Activated naive CD4-positive, alpha-beta T cell treated with Interleukin-2 at 50 U/mL for 16 hours (primary cell): ENCODE results near the gene TANC1.

Experiments used
- DNase-seq: peaks from one replicate; pipeline ENCODE4 v3.0.0-alpha.2; 2020

The TANC1 gene

DNA sequence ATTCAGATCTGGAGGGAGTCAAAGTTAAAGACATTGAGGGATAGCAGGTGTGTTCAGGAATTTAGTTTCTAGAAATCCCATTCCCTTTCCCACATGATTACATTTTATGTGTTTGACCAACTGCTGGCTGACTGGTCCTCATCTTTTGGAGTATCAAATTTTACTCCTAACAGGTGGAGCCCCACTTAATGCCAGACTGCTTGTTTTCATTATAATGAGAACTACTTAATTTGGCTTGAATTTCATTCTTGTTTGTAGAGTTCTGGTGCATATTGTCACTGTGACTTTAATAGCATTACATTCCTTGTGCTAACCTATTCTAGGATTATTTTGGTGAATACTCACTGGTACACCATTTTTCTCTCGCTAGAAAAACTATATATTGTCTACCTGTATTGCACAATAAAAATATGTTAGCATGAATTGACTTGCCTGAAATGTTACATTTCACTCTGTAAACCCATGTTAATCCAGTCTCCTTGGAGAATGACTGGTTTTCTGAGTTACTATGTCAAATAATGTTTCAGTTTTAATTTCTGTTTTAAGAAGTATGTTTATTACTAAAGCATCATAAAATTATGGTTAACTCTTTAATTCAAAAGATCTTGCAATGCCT is 98.2 kb downstream of the TANC1 start:
- DNase-seq, result no peak

DNA sequence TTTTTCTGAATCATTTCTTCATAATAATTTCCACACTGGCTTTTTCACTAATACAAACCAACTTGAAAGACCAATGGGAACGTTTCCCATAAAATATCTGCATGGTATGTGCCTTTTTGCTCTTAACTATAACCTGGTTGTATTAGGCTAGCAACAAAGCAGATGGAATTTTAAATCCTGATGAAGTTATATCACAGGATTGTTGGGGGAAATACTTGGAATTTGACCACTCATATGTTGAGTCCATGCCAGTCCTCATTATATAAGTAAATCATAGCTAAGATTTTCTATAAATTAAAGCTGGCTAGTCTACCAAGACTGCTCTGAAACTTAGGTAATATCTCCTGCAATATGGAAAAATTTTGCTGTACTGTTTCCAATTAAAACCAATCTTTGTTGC is 99.5 kb downstream of the TANC1 start:
- DNase-seq, result no peak

DNA sequence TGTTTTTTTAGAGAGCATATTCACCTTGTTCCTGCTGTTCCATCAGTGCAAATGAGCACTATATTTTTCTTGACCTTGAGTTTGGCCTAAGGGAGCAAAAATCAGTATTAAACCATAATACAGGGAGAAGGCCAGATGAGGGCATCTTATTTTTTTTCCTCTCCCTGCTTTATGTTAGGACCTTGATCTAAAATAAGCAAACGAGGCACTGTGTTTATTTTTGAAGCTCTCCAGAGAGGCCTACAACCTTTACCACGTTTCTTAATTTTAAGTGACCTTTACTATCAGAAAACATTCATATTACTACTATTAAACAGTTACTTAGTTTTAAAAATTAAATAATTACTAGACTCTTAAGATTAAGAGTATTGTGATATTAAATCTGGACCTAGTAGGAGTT is 100.8 kb downstream of the TANC1 start:
- DNase-seq, result no peak

DNA sequence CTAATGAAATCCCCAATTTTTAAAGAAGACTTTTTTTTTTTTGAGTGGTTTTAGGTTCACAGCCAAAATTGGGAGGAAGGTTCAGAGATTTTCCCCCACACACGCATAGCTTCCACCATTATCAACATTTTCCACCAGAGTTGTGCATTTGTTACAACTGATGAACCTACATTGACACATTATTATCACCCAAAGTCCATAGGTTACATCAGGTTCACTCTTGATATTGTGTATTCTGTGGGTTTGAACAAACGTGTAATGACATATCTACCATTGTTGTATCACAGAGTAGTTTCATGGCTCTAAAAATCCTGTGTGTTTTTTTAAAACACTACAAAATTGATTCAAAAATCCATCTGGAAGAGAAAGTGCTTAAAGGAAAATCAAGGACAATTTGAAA is 101.8 kb downstream of the TANC1 start:
- DNase-seq, result no peak

DNA sequence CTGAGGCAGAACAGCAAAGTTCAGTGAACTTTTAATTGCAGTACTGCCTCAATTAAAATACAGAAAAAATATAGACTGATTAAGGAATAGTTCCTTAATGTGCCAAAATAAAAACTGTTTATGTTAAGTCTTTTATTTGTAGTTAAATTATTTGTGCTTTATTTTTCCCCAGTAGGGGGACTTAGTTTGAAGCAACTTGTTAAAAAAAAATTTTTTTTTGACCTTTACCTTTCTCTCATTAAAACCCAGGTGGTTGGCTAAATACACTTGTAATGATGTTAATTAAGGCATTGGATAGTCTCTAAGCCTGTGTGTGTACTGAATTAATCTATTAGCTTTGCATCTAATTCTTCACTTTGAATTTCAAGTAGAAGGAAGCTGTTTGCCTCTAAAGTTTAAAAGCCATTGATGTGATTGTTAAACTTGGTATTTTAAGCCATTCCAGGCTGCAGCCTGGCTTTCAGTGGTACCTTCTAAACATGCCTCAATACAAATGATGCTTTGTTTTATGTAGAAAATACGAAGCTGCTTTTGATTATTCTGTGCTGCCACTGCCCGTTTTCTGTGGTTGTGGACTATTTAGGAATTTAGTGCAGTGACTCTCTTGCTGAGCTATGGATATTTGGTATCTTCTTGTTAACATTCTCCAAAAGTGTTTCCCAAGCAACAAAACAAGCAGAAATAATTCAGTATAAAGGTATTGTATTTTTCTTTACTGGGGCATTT is 102.9 kb downstream of the TANC1 start:
- DNase-seq, result no peak

DNA sequence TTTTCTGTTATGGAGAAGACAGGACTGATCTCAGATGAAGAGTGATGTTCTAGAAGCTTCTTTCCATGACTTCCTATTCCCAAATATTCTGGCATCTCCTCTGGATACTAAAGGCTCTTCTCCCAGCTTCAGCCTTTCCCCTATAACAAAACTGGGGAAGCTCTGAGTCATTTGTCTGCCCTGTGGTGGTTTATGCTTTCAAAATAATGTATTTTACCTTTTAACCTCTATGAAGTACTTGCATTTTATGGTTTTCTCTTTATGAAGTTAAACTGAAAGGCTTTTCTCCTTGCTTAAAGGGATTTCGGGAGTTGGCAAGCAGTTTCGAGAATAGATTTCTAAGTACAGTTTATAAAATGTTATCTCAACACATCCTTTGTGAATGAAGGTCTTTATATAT is 104.4 kb downstream of the TANC1 start:
- no peak for DNase-seq

DNA sequence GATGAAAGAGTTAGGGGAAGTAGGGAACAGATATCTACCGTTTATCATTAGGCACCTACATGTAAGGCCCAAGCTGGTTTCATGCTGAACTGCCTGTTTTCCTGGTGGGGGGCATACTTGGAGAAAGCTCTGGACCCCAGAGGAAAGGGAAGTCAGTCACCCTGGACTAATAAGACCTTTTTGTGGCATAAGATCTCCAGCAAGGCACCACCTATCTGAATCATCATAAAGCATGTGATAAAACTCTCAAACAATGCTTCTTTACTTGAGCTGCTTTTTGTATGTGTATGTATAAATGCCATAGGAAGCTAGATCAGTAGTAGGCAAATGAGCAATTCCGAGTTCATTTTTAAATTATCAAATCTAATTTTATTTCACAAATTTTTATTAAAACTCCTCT is 104.8 kb downstream of the TANC1 start:
- no peak for DNase-seq

DNA sequence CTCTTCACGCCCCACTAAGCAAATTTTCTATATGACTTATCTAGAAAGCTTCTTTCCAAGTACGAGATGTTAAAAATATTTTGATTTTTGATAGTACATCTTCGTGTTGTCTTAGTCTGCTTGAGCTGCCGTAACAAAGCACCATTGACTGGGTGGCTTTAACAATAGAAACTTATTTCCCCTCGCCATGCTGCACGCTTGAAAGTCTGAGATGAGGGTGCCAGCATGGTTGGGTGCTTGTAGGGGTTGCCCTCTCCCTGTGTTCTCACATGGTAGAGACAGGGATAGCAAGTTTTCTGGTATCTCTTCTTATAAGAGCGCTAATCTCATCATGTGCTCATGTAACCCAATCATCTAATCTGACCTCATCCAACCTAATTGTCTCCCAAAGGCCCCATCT is 106.2 kb downstream of the TANC1 start:
- DNase-seq, result no peak

DNA sequence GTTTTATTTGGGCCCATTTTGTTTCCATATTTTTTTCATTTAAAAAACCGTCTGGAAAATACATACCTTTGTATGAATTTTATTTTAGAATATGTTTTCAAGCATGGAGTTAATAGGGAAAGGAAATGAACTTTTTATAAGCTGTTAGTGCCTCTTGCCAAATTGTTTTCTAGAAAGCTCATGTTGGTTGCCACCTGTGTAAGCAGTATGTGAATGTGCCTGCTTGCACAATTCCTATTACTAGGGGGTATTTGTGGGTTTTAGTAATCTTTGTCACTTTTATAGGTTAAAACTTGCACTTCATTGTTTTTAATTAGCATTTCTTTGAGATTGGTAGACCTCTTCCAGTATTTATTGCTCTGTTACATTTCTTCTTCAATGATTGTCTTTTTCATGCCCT is 107.3 kb downstream of the TANC1 start:
- no peak for DNase-seq

DNA sequence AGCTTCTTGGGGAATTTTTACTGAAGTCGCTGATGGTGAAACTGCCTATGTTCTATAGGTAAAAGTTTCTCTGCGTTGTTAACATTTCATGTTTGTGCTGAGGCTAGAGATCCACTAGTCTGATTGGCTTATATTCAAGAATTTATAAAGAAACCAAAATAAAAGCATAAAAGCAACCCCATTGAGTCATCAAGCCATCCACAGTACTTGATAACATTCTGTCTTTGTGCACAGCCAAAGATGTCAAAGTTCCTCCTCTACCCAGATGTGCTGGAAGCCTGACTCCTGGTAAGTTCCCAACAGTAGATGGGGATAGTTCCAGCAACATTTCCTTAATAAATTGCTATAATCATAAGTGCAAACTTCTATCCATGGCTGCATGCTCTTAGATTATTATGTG is 107.8 kb downstream of the TANC1 start:
- no peak for DNase-seq

DNA sequence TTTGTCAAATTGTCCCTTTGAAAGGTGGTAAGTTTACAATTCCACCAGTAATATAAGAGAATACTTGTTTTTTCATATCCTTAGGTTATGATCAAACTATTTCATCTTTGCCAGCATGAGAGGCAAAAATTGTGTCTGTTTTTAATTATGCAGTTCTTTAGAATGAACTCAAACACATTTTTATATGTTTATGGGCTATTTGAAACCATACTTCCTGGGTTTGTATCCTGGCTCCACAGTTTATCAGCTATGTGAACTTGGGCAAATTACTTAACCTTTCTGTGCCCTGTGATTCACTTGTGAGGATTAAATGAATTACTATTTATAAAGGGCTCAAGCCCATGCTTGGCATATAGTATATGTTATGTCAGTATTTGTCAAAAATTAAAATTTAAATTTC is 109.4 kb downstream of the TANC1 start:
- DNase-seq, result no peak

DNA sequence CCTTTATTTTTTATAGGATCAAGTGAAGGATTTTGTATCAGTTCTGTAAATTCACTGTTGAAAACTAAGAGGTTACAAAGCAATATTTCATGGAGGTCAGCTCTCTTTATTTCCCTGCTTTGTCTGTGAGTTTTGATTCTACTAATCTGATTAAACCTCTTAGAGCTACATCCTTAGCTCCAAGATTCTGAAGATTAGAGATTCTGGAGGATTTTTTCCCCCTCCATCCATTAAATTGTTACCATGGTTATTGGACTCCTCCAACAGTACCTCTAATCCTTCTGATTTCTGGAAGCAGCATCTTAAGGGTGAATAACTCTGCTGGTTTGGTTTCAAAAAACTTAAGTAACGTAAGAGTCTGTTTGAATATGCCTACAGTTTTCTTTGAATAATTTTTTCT is 110.0 kb downstream of the TANC1 start:
- DNase-seq, result no peak

DNA sequence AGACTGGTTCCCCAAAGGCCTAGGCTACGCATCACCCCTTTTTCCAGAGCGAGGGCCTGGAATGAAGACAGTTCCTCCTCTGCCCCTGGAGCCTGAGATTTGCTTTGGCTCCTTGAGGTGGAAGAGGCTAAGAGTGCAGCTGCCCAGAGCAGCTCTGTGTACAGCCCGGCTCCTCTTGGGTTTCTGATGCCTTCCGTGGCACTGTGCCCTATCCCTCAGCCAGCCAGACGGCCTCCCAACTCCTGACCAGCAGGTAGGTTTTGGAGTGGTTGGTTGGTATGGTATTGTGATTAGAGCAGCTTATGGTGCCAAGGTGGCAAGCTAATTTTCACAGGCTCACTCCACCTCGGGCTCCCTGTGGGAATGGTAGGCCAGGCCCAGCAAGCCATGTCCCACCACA is 112.2 kb downstream of the TANC1 start:
- DNase-seq, result no peak

DNA sequence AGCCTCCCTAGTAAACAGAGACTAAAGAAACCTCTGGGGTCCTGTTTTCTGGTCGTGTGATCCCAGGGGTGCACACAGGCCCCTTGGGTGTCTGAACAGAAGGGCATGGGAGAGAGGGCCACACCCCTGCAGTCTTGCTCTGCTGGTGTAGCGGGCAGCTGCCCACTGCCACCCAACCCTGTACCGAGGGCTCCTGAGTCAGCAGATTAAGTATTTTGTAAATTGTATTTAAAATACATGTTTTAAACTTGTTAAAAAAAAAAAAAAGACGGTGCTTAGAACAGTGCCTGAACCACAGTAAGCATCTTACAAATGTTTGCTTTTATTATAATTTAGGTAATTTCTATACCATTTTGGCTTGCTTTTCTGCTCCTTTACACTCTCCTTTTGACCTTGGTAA is 113.7 kb downstream of the TANC1 start:
- DNase-seq, result no peak

DNA sequence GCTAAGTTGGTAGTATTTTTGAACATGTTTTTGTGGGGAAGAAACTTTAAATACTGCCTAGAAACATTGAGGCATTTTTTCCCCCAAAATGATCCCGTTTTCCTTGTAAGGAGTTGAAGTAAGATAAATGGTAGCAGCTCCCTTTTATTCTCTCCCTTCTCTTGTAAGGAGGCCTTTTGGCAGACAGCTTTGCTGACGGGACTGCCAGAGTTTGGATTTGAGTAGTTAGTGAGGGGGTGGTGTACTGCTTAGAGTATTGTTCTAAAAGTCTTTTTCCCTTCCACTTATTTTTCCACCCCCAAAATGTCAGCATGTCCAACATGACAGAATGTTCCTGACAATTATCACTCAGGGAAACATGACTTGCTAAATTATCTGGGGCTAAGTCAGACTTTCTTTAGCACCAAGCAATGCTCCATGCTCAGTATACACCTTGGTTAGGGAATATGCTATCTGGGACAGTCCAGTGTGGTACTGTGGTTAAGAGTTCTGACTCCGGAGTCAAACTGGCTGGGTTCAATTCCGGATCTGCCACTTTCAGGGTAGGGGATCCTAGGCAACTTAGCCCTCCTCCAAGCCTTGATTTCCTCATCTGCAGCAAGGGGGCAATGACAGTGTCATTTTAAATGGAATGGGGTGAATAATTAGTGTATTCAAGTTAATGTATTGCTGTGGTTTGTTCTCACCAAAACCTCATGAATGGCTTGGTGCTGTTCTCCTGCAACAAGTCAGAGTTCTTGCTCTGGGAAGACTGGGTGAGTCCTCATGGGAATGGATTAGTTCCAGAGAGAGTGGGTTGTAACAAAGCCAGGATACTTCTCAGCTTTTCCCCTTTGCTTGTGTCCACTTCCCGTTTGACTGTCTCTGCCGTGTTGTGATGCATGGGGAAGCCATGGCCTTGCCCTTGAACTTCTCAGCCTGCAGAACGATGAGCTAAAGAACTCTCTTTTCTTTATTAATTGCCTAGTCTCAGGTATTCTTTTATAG is 116.2 kb downstream of the TANC1 start:
- no peak for DNase-seq

DNA sequence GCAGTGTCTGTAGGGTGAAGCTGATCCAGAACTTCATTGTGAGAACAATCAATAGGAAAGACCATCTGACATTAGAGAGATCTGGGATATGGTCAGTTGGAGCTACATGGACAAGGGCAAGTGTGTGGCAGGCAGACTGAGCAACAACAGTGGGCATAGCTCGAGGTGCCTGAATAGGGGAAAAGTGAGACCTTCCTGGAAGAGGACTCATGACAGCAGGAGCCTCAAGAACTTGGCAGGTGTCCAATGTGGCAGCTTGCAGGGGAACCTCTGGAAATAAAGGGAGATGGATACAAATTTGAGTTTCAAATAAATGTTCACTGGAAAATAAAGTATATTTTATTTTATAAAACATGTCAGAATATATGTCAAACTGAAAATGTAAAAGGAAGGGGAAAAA is 117.9 kb downstream of the TANC1 start:
- no peak for DNase-seq

DNA sequence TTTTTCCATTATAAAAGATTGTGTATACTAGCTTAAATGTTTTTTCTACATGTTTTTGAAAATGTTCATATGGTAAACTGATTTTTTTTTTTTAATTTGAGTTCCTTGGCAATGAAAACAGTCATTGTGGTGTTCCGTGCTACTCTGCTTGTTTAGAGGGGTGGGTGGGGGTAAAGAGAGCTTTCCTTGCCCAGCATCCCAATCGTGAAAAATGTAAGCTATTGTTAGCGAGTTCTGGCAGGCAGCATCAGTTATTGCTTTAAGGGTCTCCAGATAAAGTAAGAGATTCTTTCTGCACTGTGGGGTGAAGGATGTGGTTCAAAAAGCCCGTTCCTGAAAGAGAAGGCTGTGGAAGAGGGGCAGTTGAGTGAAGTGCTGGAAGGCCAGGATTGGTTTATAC is 118.4 kb downstream of the TANC1 start:
- no peak for DNase-seq

DNA sequence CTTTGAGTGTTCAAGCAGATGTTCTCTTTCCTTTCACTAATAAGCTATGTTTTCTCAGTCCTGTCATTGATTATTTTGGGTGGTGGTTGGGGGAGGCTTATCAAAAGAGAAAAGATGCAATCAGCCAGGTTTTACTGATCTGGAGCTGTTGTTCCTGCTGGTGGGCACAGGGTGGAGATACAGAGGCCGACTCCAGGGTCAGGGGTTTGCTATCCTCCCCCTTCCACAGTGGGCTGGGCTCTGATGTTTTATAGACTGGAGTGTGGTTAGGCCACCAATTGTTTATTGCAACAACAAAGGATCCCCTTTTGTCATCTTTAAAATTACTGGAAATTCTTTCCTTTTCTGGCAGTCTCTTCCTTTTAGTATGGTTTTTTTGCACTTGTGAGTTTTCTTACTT is 120.5 kb downstream of the TANC1 start:
- no peak for DNase-seq

DNA sequence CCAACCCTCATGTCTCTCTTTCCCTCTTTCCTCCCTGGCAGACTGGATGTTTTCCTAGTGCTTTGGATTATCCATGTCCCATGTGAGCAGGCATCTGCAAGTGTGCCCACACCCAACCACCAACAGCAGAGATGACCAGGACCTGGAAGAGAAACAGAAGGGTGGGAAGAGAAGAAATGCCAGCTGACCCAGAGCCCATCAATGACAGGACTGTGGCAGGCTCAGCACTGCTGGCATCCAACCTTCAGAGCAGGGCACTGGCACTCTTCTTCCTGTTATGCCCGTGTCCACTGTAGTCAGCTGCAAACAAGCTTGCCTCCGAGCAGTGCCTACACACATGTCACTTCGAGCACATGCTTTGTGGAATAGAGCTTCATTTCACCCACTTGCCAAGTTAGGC is 121.1 kb downstream of the TANC1 start:
- no peak for DNase-seq

DNA sequence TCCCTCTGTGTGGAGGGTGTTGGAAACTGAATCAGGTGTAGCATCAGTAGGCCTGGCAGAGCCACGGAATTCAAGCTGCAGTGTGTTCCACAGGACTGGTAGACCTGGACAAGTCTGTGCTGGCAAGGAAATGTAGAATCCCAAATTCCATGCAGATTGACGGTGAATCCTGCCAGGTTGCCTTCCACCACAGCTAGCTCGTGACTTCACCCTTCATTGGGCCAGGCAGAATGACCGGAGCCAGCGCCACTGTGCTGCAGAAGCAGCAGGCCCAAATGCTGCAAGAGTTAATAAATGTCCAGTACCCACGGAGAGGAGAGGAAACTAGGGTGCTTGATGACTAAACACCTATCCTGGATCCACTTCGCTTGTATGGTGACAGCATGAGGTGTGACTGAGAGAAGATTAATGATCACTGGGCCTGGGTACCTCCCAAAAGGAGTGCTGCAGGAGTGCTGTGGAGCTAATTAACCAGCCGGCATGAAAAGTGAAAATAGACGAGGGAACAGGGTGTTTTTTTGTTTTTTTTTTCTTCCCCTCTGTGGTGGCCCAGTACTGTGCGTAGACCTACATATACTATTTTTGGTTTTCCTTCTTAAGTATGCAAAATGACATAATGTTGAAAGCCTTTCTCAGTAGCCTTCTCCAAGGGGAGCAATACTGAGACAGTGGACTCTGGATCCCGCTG is 122.2 kb downstream of the TANC1 start:
- DNase-seq, result no peak

DNA sequence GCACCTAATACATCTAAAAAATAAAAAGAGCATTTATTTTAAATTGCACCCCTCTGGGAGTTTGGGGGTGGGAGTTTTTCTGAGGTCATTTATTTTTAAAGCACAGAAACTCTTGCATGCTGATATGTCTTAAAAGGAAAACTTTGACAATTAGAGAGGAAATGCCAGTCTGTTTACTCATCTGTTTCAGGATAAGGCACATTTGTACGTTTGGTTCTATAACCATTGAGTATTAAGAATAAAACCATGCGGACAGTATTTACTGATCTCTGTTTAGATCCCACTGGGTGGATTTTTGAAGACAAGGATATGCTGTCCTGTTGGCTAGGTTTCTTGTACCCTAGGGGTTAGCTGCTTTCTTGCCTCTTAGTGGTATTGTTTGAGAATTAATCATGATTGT is 122.9 kb downstream of the TANC1 start:
- no peak for DNase-seq

DNA sequence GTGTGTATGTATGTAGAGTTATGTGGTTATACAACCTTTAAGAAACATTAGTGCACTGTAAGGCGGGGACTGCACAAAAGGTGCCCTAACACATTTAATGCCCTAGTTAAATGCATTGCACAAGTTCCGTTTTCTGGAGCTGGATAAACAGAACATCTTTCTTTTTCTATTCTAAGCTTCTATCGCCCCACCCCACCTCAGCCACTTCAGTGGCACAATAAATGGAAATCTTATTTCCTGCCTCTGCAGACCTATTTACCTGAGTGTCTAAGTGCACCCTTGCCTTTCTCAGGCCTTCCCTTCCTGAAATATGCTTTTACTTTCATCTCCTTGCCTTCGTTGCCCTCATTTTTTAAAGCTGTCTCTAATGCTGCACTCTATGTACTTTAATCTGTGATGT is 123.5 kb downstream of the TANC1 start:
- no peak for DNase-seq

DNA sequence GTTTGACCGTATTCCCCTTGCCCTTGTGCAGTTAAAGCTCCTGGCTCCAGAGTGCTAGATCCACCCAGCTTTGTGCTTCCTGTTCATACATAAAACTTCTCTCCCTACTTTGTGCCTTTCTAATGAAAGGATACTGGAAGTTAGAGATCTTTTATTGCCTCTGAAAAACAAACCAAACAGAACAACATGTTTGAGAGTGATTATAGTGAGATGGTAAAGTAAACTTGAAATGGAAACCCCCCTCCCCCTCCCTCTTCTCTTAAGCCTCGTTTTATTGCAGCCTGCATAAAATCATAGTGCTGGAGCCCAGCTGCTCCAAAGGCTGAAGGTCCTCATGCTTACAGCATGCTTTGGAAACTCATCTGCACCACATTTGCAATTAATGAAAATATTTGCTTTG is 125.1 kb downstream of the TANC1 start:
- DNase-seq, result no peak
